Erythroblast (primary cell): Measurements from ENCODE around the gene SH2D3C.

Experiments
- GATA1 ChIP-seq: IDR thresholded peaks from 2 replicates; pipeline ENCODE4 v1.6.1; 2011; ENCODE audit warnings: low read depth, mild to moderate bottlenecking, control low read depth, low read length, moderate library complexity
- POLR2A ChIP-seq: IDR thresholded peaks from 2 replicates; pipeline ENCODE4 v1.6.1; 2011; ENCODE audit warnings: mild to moderate bottlenecking, low read length

DNA sequence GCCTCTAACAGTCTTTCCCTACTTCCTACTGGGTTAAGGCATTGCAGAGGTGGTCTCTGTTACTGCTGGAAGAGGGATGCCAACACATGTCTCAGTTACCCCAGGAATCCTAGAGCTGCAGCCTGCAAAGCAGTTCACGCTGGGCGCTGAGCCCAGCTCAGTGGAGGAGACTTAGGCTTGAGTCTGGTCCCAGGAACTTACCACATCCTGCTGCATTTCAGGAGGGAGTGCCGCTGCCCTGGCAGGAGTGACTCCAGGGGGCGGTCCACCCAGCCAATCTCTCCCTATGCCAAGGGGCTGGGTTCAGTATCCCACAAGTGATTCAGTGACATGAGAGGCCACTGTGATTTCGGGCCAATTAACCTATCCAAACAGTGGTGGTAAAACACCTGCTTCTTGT lies 55.0 kb downstream of the SH2D3C start:
- no peak for TF ChIP-seq POLR2A
- no peak for TF ChIP-seq GATA1
